HEK293 (cell line): ENCODE measurements around the gene CDHR4.

Experiments used
- EGR2 ChIP-seq: fragments of 450-650 bp; formaldehyde crosslinking; IDR thresholded peaks from 2 replicates; pipeline ENCODE4 v1.5.1; 2016; ENCODE audit warnings: low read depth, missing biosample characterization, missing genetic modification characterization
- HOXA7 ChIP-seq: sonication (generic); formaldehyde crosslinking; IDR thresholded peaks from 2 replicates; pipeline ENCODE4 v1.8.1; 2022; ENCODE audit warnings: missing genetic modification reagents, borderline replicate concordance
- HOXC10 ChIP-seq: sonication (generic); formaldehyde crosslinking; IDR thresholded peaks from 2 replicates; pipeline ENCODE4 v1.8.1; 2023; ENCODE audit warnings: mild to moderate bottlenecking, missing genetic modification reagents
- KLF9 ChIP-seq: fragments of 450-650 bp; formaldehyde crosslinking; IDR thresholded peaks from 2 replicates; pipeline ENCODE4 v1.5.1; 2016; ENCODE audit warnings: missing biosample characterization, missing genetic modification characterization, low read depth
- SP7 ChIP-seq: fragments of 450-650 bp; formaldehyde crosslinking; IDR thresholded peaks from 2 replicates; pipeline ENCODE4 v1.5.1; 2016; ENCODE audit warnings: missing biosample characterization, missing genetic modification characterization
- ZFHX2 ChIP-seq: fragments of 450-650 bp; formaldehyde crosslinking; conservative IDR thresholded peaks from 2 replicates; pipeline ENCODE4 v1.5.1; 2016; ENCODE audit warnings: missing biosample characterization, missing genetic modification characterization
- ZFP37 ChIP-seq: fragments of 450-650 bp; formaldehyde crosslinking; IDR thresholded peaks from 2 replicates; pipeline ENCODE4 v1.5.1; 2016; ENCODE audit warnings: missing biosample characterization, missing genetic modification characterization
- ZNF114 ChIP-seq: fragments of 450-650 bp; formaldehyde crosslinking; IDR thresholded peaks from 2 replicates; pipeline ENCODE4 v1.5.0; 2017; ENCODE audit warnings: missing biosample characterization, missing genetic modification characterization
- ZNF132 ChIP-seq: fragments of 450-650 bp; formaldehyde crosslinking; IDR thresholded peaks from 2 replicates; pipeline ENCODE4 v1.5.1; 2017; ENCODE audit warnings: missing biosample characterization, missing genetic modification characterization, borderline replicate concordance
- ZNF140 ChIP-seq: fragments of 450-650 bp; formaldehyde crosslinking; IDR thresholded peaks from 2 replicates; pipeline ENCODE4 v1.5.1; 2016; ENCODE audit warnings: missing biosample characterization, missing genetic modification characterization
- ZNF19 ChIP-seq: fragments of 450-650 bp; formaldehyde crosslinking; IDR thresholded peaks from 2 replicates; pipeline ENCODE4; 2016; ENCODE audit warnings: missing biosample characterization, missing genetic modification characterization, low read depth
- ZNF426 ChIP-seq: fragments of 450-650 bp; formaldehyde crosslinking; IDR thresholded peaks from 2 replicates; pipeline ENCODE4 v1.5.1; 2017; ENCODE audit warnings: missing biosample characterization, missing genetic modification characterization, mild to moderate bottlenecking, inconsistent platforms, moderate library complexity
- ZNF658 ChIP-seq: fragments of 450-650 bp; formaldehyde crosslinking; IDR thresholded peaks from 2 replicates; pipeline ENCODE4; 2016; ENCODE audit warnings: missing biosample characterization, missing genetic modification characterization
- TF ChIP-seq, protein P1 (sequence below): fragments of 450-650 bp; formaldehyde crosslinking; IDR thresholded peaks from 2 replicates; pipeline ENCODE4 v1.5.1; 2016; ENCODE audit warnings: missing biosample characterization, missing genetic modification characterization
- TF ChIP-seq, protein P2 (sequence below): fragments of 450-650 bp; formaldehyde crosslinking; IDR thresholded peaks from 2 replicates; pipeline ENCODE4 v1.5.1; 2016; ENCODE audit warnings: missing biosample characterization, missing genetic modification characterization
- TF ChIP-seq, protein P3 (sequence below): fragments of 450-650 bp; formaldehyde crosslinking; IDR thresholded peaks from 2 replicates; pipeline ENCODE4 v1.5.1; 2016; ENCODE audit warnings: missing biosample characterization, missing genetic modification characterization, low read depth
- TF ChIP-seq, protein P4 (sequence below): fragments of 450-650 bp; formaldehyde crosslinking; IDR thresholded peaks from 2 replicates; pipeline ENCODE4 v1.5.1; 2016; ENCODE audit warnings: missing biosample characterization, missing genetic modification characterization, borderline replicate concordance
- TF ChIP-seq, protein P5 (sequence below): fragments of 450-650 bp; formaldehyde crosslinking; IDR thresholded peaks from 2 replicates; pipeline ENCODE4 v1.5.1; 2017; ENCODE audit warnings: missing biosample characterization, missing genetic modification characterization
- TF ChIP-seq, protein P6 (sequence below): fragments of 450-650 bp; formaldehyde crosslinking; IDR thresholded peaks from 2 replicates; pipeline ENCODE4 v1.5.1; 2016; ENCODE audit warnings: missing biosample characterization, missing genetic modification characterization
- TF ChIP-seq, protein P7 (sequence below): fragments of 450-650 bp; formaldehyde crosslinking; IDR thresholded peaks from 2 replicates; pipeline ENCODE4 v1.5.1; 2016; ENCODE audit warnings: missing biosample characterization, missing genetic modification characterization
- TF ChIP-seq, protein P8 (sequence below): fragments of 450-650 bp; formaldehyde crosslinking; IDR thresholded peaks from 2 replicates; pipeline ENCODE4 v1.5.1; 2016; ENCODE audit warnings: missing biosample characterization, missing genetic modification characterization

Gene CDHR4

DNA sequence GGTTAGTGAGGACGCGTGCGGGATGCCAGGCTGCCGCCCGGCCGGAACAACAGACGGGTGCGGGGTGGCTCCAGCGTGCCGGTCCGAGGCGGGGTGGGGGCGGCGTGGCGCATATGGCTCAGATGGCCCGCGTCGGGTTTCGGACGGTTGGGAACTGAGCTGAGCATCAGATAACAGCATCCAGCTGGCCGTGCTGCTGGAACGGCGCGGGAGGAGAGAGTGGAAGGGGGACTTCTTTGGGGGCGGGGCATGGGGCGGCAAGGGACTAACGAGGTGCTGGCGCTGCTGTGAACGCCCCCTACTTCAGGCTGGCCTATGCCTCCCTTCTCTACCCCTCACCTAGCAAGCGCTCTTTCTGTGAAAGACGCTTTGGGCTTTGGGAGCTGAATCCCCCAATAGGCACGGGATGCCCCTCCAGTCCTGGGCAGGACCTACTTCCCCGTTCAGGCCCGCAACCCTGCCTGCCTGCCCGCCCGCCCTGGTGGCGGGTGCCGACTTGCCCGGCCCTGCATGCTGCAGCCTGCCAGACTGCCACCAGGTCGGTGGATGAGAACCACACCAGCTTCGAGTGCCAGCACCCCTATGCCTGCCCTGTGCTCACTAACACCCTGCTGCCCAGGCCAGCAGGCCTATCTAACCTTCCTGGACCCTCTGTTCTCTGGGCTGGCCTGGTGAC lies 3.9 kb upstream of the CDHR4 start (continued):
- TF ChIP-seq ZNF658 (tag by site-specific recombination): no peak
- no peak for TF ChIP-seq HOXC10 (CRISPR knock-in tag)
- TF ChIP-seq ZNF132 (tag by site-specific recombination): no peak
- peak; percentile 9; the same call in 1 of the 2 replicates for TF ChIP-seq SP7 (tag by site-specific recombination)
- TF ChIP-seq, protein P1, sequence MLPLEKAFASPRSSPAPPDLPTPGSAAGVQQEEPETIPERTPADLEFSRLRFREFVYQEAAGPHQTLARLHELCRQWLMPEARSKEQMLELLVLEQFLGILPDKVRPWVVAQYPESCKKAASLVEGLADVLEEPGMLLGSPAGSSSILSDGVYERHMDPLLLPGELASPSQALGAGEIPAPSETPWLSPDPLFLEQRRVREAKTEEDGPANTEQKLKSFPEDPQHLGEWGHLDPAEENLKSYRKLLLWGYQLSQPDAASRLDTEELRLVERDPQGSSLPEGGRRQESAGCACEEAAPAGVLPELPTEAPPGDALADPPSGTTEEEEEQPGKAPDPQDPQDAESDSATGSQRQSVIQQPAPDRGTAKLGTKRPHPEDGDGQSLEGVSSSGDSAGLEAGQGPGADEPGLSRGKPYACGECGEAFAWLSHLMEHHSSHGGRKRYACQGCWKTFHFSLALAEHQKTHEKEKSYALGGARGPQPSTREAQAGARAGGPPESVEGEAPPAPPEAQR (tag by site-specific recombination): no peak
- TF ChIP-seq KLF9 (tag by site-specific recombination): peak; percentile 22; the same call in 1 of the 2 replicates
- peak; percentile 24; the same call in 1 of the 2 replicates for TF ChIP-seq ZFHX2 (tag by site-specific recombination)
- TF ChIP-seq, protein P2, sequence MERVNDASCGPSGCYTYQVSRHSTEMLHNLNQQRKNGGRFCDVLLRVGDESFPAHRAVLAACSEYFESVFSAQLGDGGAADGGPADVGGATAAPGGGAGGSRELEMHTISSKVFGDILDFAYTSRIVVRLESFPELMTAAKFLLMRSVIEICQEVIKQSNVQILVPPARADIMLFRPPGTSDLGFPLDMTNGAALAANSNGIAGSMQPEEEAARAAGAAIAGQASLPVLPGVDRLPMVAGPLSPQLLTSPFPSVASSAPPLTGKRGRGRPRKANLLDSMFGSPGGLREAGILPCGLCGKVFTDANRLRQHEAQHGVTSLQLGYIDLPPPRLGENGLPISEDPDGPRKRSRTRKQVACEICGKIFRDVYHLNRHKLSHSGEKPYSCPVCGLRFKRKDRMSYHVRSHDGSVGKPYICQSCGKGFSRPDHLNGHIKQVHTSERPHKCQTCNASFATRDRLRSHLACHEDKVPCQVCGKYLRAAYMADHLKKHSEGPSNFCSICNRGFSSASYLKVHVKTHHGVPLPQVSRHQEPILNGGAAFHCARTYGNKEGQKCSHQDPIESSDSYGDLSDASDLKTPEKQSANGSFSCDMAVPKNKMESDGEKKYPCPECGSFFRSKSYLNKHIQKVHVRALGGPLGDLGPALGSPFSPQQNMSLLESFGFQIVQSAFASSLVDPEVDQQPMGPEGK (tag by site-specific recombination): 0 out of 2 replicates have a peak, but pooled peaks have one; percentile 5
- TF ChIP-seq, protein P3, sequence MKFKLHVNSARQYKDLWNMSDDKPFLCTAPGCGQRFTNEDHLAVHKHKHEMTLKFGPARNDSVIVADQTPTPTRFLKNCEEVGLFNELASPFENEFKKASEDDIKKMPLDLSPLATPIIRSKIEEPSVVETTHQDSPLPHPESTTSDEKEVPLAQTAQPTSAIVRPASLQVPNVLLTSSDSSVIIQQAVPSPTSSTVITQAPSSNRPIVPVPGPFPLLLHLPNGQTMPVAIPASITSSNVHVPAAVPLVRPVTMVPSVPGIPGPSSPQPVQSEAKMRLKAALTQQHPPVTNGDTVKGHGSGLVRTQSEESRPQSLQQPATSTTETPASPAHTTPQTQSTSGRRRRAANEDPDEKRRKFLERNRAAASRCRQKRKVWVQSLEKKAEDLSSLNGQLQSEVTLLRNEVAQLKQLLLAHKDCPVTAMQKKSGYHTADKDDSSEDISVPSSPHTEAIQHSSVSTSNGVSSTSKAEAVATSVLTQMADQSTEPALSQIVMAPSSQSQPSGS (tag by site-specific recombination): no peak
- no peak for TF ChIP-seq ZNF114
- TF ChIP-seq ZNF140: no peak
- TF ChIP-seq, protein P4, sequence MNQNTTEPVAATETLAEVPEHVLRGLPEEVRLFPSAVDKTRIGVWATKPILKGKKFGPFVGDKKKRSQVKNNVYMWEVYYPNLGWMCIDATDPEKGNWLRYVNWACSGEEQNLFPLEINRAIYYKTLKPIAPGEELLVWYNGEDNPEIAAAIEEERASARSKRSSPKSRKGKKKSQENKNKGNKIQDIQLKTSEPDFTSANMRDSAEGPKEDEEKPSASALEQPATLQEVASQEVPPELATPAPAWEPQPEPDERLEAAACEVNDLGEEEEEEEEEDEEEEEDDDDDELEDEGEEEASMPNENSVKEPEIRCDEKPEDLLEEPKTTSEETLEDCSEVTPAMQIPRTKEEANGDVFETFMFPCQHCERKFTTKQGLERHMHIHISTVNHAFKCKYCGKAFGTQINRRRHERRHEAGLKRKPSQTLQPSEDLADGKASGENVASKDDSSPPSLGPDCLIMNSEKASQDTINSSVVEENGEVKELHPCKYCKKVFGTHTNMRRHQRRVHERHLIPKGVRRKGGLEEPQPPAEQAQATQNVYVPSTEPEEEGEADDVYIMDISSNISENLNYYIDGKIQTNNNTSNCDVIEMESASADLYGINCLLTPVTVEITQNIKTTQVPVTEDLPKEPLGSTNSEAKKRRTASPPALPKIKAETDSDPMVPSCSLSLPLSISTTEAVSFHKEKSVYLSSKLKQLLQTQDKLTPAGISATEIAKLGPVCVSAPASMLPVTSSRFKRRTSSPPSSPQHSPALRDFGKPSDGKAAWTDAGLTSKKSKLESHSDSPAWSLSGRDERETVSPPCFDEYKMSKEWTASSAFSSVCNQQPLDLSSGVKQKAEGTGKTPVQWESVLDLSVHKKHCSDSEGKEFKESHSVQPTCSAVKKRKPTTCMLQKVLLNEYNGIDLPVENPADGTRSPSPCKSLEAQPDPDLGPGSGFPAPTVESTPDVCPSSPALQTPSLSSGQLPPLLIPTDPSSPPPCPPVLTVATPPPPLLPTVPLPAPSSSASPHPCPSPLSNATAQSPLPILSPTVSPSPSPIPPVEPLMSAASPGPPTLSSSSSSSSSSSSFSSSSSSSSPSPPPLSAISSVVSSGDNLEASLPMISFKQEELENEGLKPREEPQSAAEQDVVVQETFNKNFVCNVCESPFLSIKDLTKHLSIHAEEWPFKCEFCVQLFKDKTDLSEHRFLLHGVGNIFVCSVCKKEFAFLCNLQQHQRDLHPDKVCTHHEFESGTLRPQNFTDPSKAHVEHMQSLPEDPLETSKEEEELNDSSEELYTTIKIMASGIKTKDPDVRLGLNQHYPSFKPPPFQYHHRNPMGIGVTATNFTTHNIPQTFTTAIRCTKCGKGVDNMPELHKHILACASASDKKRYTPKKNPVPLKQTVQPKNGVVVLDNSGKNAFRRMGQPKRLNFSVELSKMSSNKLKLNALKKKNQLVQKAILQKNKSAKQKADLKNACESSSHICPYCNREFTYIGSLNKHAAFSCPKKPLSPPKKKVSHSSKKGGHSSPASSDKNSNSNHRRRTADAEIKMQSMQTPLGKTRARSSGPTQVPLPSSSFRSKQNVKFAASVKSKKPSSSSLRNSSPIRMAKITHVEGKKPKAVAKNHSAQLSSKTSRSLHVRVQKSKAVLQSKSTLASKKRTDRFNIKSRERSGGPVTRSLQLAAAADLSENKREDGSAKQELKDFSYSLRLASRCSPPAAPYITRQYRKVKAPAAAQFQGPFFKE (tag by site-specific recombination): no peak
- TF ChIP-seq, protein P5, sequence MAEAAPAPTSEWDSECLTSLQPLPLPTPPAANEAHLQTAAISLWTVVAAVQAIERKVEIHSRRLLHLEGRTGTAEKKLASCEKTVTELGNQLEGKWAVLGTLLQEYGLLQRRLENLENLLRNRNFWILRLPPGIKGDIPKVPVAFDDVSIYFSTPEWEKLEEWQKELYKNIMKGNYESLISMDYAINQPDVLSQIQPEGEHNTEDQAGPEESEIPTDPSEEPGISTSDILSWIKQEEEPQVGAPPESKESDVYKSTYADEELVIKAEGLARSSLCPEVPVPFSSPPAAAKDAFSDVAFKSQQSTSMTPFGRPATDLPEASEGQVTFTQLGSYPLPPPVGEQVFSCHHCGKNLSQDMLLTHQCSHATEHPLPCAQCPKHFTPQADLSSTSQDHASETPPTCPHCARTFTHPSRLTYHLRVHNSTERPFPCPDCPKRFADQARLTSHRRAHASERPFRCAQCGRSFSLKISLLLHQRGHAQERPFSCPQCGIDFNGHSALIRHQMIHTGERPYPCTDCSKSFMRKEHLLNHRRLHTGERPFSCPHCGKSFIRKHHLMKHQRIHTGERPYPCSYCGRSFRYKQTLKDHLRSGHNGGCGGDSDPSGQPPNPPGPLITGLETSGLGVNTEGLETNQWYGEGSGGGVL: peak; percentile 72
- TF ChIP-seq ZNF426 (tag by site-specific recombination): no peak
- TF ChIP-seq, protein P6, sequence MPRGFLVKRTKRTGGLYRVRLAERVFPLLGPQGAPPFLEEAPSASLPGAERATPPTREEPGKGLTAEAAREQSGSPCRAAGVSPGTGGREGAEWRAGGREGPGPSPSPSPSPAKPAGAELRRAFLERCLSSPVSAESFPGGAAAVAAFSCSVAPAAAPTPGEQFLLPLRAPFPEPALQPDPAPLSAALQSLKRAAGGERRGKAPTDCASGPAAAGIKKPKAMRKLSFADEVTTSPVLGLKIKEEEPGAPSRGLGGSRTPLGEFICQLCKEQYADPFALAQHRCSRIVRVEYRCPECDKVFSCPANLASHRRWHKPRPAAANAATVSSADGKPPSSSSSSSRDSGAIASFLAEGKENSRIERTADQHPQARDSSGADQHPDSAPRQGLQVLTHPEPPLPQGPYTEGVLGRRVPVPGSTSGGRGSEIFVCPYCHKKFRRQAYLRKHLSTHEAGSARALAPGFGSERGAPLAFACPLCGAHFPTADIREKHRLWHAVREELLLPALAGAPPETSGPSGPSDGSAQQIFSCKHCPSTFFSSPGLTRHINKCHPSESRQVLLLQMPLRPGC (tag by site-specific recombination): no peak
- no peak for TF ChIP-seq ZFP37 (tag by site-specific recombination)
- TF ChIP-seq ZNF19 (tag by site-specific recombination): no peak
- TF ChIP-seq, protein P7, sequence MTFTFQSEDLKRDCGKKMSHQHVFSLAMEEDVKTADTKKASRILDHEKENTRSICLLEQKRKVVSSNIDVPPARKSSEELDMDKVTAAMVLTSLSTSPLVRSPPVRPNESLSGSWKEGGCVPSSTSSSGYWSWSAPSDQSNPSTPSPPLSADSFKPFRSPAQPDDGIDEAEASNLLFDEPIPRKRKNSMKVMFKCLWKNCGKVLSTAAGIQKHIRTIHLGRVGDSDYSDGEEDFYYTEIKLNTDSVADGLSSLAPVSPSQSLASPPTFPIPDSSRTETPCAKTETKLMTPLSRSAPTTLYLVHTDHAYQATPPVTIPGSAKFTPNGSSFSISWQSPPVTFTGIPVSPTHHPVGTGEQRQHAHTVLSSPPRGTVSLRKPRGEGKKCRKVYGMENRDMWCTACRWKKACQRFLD: no peak
- TF ChIP-seq EGR2 (tag by site-specific recombination): no peak
- TF ChIP-seq, protein P8, sequence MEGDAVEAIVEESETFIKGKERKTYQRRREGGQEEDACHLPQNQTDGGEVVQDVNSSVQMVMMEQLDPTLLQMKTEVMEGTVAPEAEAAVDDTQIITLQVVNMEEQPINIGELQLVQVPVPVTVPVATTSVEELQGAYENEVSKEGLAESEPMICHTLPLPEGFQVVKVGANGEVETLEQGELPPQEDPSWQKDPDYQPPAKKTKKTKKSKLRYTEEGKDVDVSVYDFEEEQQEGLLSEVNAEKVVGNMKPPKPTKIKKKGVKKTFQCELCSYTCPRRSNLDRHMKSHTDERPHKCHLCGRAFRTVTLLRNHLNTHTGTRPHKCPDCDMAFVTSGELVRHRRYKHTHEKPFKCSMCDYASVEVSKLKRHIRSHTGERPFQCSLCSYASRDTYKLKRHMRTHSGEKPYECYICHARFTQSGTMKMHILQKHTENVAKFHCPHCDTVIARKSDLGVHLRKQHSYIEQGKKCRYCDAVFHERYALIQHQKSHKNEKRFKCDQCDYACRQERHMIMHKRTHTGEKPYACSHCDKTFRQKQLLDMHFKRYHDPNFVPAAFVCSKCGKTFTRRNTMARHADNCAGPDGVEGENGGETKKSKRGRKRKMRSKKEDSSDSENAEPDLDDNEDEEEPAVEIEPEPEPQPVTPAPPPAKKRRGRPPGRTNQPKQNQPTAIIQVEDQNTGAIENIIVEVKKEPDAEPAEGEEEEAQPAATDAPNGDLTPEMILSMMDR (tag by site-specific recombination): 0 out of 2 replicates have a peak, but pooled peaks have one; percentile 15
- no peak for TF ChIP-seq HOXA7
